ENCODE results near the gene SLC12A7.
A peak's percentile ranks its signal among the peaks of the same experiment; 100 is the strongest.

Gene SLC12A7

DNA sequence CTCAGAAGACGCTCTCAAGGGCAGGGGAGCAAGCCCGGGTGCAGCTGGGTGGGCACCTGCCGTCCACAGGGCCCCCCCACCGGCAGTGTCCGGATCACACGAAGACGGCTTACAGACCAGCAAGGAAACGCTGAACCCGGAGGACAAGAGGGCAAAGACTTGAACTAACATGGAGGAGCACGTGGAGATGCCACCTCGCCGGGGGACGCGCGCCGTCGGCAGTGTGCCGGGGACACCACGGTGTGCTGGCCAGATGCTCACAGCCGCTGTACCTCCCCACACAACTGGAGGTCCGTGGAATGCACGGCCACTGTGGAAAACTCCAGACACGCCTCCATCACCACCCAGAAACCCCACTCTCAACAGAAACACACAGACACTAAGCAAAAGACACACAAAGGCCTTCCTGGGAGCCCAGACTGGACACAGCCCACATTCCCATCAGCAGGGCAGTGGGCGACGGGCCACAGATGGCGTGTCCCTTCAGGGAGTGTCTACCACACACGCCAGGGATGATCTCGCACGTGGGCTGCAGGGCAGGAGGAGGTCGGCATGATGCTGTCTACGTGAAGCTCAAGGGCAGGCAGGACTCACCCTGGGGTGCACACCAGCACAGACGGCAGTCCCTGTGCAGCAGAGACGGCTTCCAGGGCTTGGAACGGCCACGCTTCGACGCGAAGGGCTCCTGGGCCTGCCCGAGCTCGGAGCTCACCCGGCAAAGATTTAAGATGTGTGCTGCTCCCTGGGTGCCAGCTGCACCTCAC lies 8.6 kb upstream of the SLC12A7 start:
- CTCF ChIA-PET, result interaction anchor here (1.2 kb wide), 1 partner anchor 20 kb away, joined by 3 read pairs; no protein-coding TSS in a partner anchor
- POLR2A ChIA-PET, result interaction anchor here (0.5 kb wide), 1 partner anchor 123 kb away, joined by 3 read pairs; no protein-coding TSS in a partner anchor
- Histone ChIP-seq H3K4me3 (ENCODE audit: low read depth, low read length) (no peak overlapping the region), H3K27ac (ENCODE audit: extremely low read depth, low read depth, low read length) (no peak overlapping the region), H3K36me3 (ENCODE audit: control insufficient read depth in 2 of 2, insufficient read depth in 1 of 2, low read length in 2 of 2) (no peaks in the 10 kb centered on the region), H3K9me3 (ENCODE audit: control insufficient read depth, insufficient read depth, low read depth, low read length) (no peaks in the 10 kb centered on the region), H3K4me1 (ENCODE audit: control insufficient read depth, insufficient read depth, low read length) (peaks cover 19% of the 10 kb centered on the region)
- TF ChIP-seq EGR2 (tag by site-specific recombination; IDR thresholded peaks at IDR 0.05; ENCODE audit: low read depth) (peak; percentile 86), ZBTB48 (tag by site-specific recombination; IDR thresholded peaks at IDR 0.05) (0 out of 2 replicates have a peak, but pooled peaks have one; percentile 21), ZNF677 (tag by site-specific recombination; IDR thresholded peaks at IDR 0.05) (no peak), ZNF624 (tag by site-specific recombination; IDR thresholded peaks at IDR 0.05) (no peak), ZNF837 (tag by site-specific recombination; IDR thresholded peaks at IDR 0.05) (no peak), ZNF473 (tag by site-specific recombination; IDR thresholded peaks at IDR 0.05) (no peak), ZFHX2 (tag by site-specific recombination; conservative IDR thresholded peaks at IDR 0.05) (peak; percentile 84), ZNF214 (tag by site-specific recombination; IDR thresholded peaks at IDR 0.05; ENCODE audit: borderline replicate concordance) (no peak)

DNA sequence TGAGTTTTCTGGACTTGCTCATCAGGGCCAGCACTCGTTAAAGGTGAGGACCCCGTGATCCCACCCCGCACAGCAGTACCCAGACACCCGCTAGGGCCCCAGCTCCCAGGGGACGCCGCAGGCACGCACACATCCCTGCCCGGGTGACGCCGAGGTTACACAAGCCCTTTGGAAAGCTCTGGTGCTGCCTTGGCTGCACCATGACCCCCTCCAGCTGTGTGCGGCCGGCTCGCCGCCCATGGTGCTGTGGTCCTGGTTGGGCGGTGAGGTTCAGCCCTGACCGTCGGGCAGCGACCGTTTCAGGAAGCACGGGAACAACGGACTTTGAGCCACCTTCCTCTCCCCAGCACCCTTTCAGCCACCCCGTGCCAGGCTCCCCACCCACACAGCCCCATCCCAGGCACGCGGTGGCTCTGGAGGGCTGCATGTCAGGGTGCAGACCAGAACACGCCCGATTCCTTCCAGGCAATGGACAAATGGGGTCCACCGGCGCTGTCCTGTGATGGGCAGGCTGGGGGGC lies 7.5 kb upstream of the SLC12A7 start:
- Histone ChIP-seq H3K4me3 (ENCODE audit: low read depth, low read length) (no peak overlapping the region), H3K9me3 (ENCODE audit: control insufficient read depth, insufficient read depth, low read depth, low read length) (no peaks in the 10 kb centered on the region), H3K36me3 (ENCODE audit: control insufficient read depth in 2 of 2, insufficient read depth in 1 of 2, low read length in 2 of 2) (no peaks in the 10 kb centered on the region), H3K4me1 (ENCODE audit: control insufficient read depth, insufficient read depth, low read length) (peaks cover 16% of the 10 kb centered on the region), H3K27ac (ENCODE audit: extremely low read depth, low read depth, low read length) (no peak overlapping the region; the same call in 1 of the 2 replicates)
- POLR2A ChIA-PET, result interaction anchor here (0.6 to 2.6 kb wide), 7 partner anchors 7 to 981 kb away, joined by 3 to 8 read pairs (median 5); no protein-coding TSS in a partner anchor
- CTCF ChIA-PET, result interaction anchor here (0.9 to 3.0 kb wide), 4 partner anchors 19 to 195 kb away, joined by 5 to 18 read pairs (median 6); no protein-coding TSS in a partner anchor
- TF ChIP-seq ZNF747 (tag by site-specific recombination; IDR thresholded peaks at IDR 0.05) (no peak), ZNF701 (tag by site-specific recombination; IDR thresholded peaks at IDR 0.05) (no peak), ZFHX2 (tag by site-specific recombination; conservative IDR thresholded peaks at IDR 0.05) (peak; percentile 46), KLF17 (tag by site-specific recombination; IDR thresholded peaks at IDR 0.05) (no peak), EGR2 (tag by site-specific recombination; IDR thresholded peaks at IDR 0.05; ENCODE audit: low read depth) (peak; percentile 26; the same call in 1 of the 2 replicates)

DNA sequence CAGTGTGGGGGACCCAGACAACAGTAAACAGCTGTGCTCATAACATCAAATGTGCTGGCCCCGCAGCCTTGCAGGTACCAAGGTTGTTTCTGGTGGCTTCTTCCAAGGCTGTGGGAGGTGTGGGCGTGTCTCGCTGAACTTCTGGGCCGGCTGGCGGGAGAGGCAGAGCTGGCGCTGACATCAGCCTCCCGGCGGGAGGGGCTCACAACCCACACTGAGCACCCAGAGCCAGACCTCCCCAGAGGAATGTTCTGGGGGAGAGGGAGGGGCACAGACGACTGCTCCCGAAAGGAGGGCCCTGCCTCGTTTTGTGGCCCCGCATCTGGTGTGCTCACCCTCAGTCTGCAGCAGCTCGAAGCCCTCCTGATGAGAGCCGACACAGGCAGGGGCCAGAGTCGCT lies 6.9 kb upstream of the SLC12A7 start:
- H3K36me3 ChIP-seq (ENCODE audit: control insufficient read depth in 2 of 2, insufficient read depth in 1 of 2, low read length in 2 of 2), result no peaks in the 10 kb centered on the region
- CTCF ChIA-PET, result interaction anchor here (0.7 to 3.0 kb wide), 10 partner anchors 10 to 197 kb away, joined by 3 to 18 read pairs (median 6); no protein-coding TSS in a partner anchor
- H3K4me1 ChIP-seq (ENCODE audit: control insufficient read depth, insufficient read depth, low read length), result peaks cover 16% of the 10 kb centered on the region
- H3K27ac ChIP-seq (ENCODE audit: extremely low read depth, low read depth, low read length), result peak overlapping the region; percentile 76
- H3K9me3 ChIP-seq (ENCODE audit: control insufficient read depth, insufficient read depth, low read depth, low read length), result no peaks in the 10 kb centered on the region
- no peak overlapping the region for H3K4me3 ChIP-seq (ENCODE audit: low read depth, low read length)
- POLR2A ChIA-PET, result interaction anchor here (0.6 to 2.9 kb wide), 11 partner anchors 8 to 981 kb away, joined by 3 to 10 read pairs (median 5); no protein-coding TSS in a partner anchor
- peak; percentile 84 for TF ChIP-seq ZNF600 (tag by site-specific recombination; IDR thresholded peaks at IDR 0.05)
- no peak for TF ChIP-seq ZNF311 (tag by site-specific recombination; IDR thresholded peaks at IDR 0.05; ENCODE audit: borderline replicate concordance)
- TF ChIP-seq, protein P1, sequence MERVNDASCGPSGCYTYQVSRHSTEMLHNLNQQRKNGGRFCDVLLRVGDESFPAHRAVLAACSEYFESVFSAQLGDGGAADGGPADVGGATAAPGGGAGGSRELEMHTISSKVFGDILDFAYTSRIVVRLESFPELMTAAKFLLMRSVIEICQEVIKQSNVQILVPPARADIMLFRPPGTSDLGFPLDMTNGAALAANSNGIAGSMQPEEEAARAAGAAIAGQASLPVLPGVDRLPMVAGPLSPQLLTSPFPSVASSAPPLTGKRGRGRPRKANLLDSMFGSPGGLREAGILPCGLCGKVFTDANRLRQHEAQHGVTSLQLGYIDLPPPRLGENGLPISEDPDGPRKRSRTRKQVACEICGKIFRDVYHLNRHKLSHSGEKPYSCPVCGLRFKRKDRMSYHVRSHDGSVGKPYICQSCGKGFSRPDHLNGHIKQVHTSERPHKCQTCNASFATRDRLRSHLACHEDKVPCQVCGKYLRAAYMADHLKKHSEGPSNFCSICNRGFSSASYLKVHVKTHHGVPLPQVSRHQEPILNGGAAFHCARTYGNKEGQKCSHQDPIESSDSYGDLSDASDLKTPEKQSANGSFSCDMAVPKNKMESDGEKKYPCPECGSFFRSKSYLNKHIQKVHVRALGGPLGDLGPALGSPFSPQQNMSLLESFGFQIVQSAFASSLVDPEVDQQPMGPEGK (tag by site-specific recombination; IDR thresholded peaks at IDR 0.05), result peak; percentile 79
- no peak for TF ChIP-seq ZNF623 (tag by site-specific recombination; IDR thresholded peaks at IDR 0.05)
- no peak for TF ChIP-seq ZNF747 (tag by site-specific recombination; IDR thresholded peaks at IDR 0.05)
- peak; percentile 50 for TF ChIP-seq SP2 (tag by site-specific recombination; IDR thresholded peaks at IDR 0.05)
- no peak for TF ChIP-seq ZNF585B (tag by site-specific recombination; IDR thresholded peaks at IDR 0.05)
- TF ChIP-seq ZNF394 (tag by site-specific recombination; IDR thresholded peaks at IDR 0.05; ENCODE audit: borderline replicate concordance), result no peak
- peak; percentile 91 for TF ChIP-seq ZNF423 (tag by site-specific recombination; IDR thresholded peaks at IDR 0.05)
- TF ChIP-seq ZNF629 (tag by site-specific recombination; IDR thresholded peaks at IDR 0.05), result 0 out of 2 replicates have a peak, but pooled peaks have one; percentile 19
- TF ChIP-seq ZNF274 (IDR thresholded peaks at IDR 0.05; ENCODE audit: low read length), result no peak
- no peak for TF ChIP-seq ZNF274 (tag by site-specific recombination; IDR thresholded peaks at IDR 0.05; ENCODE audit: borderline replicate concordance)
- peak; percentile 78 for TF ChIP-seq ZFHX2 (tag by site-specific recombination; conservative IDR thresholded peaks at IDR 0.05)
- TF ChIP-seq, protein P2, sequence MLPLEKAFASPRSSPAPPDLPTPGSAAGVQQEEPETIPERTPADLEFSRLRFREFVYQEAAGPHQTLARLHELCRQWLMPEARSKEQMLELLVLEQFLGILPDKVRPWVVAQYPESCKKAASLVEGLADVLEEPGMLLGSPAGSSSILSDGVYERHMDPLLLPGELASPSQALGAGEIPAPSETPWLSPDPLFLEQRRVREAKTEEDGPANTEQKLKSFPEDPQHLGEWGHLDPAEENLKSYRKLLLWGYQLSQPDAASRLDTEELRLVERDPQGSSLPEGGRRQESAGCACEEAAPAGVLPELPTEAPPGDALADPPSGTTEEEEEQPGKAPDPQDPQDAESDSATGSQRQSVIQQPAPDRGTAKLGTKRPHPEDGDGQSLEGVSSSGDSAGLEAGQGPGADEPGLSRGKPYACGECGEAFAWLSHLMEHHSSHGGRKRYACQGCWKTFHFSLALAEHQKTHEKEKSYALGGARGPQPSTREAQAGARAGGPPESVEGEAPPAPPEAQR (tag by site-specific recombination; IDR thresholded peaks at IDR 0.05), result no peak
- peak; percentile 89 for TF ChIP-seq ZNF341 (tag by site-specific recombination; IDR thresholded peaks at IDR 0.05; ENCODE audit: low read depth)
- TF ChIP-seq ZNF335 (tag by site-specific recombination; conservative IDR thresholded peaks at IDR 0.05), result no peak
- no peak for TF ChIP-seq ZNF112 (tag by site-specific recombination; IDR thresholded peaks at IDR 0.05)
